Right lobe of liver (tissue), 4 donors: Measurements from ENCODE around the gene ZNF511.

Source experiments
- CTCF ChIP-seq, 4 donors: fragments of 200-600 bp in 3 of 4; fragments of 450-650 bp in 1 of 4; IDR thresholded peaks; one replicate each; pipeline versions ENCODE4 v1.5.1 to v1.8.0; 2016 to 2022; ENCODE audit warnings: antibody characterized with exemption in 4 of 4, mild to moderate bottlenecking in 2 of 4
- POLR2A ChIP-seq: fragments of 450-650 bp; IDR thresholded peaks from one replicate; pipeline ENCODE4 v1.6.1; 2017; ENCODE audit warnings: antibody characterized with exemption, mild to moderate bottlenecking
- donor health status: DM: no; HTN: no; CAD: no.
- donor health status: DM: no; HTN: no; CAD: no.
- donor health status: DM: no; HTN: yes; CAD: no.

DNA sequence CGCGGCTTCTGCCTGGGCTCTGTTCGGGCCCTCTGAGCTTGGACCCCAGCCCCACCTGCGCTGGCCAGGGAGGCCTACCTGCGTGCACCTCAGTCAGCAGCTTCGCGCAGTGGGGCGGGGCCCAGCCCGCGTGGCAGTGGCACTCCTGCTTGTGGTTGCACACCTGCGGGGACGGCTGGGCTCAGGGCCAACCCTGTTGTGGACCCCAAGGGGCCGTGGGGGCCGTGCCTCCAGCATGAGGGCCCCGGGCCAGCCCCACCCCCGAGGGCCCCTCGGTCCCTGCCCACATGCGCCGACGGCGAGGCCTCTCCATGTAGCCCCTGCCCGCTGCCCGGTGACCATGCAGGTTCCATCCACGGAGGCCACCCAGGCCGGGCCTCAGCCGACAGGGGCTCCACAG is 39.3 kb upstream of the ZNF511 start:
- TF ChIP-seq CTCF (IDR thresholded peaks at IDR 0.05) (no peak), POLR2A (no peak)
